ENCODE measurements around the gene VSX1. TPM values are rescaled to one million over a fixed set of nuclear protein-coding genes. Genes with fewer than 3 reads are reported as not detected.

The VSX1 gene
- total and polyA plus RNA-seq, 4 donors: 0.03 to 0.08 TPM; not detected in 2

GRCh38 chr20:25067102-25067987 lies 14.6 kb downstream of the VSX1 start:
- no peak overlapping the region for H3K4me3 ChIP-seq (ENCODE audit: low read depth in 1 of 3, low read length in 3 of 3)
- H3K9ac ChIP-seq (ENCODE audit: low read depth in 1 of 2, low read length in 2 of 2): no peak overlapping the region
- no peaks in the 10 kb centered on the region for H3K27me3 ChIP-seq (ENCODE audit: control insufficient read depth in 4 of 4, insufficient read depth in 4 of 4, low read length in 3 of 4)
- H3K36me3 ChIP-seq (ENCODE audit: control insufficient read depth in 4 of 4, insufficient read depth in 3 of 4, low read depth in 1 of 4, low read length in 3 of 4): no peaks in the 10 kb centered on the region
- H3K4me1 ChIP-seq (ENCODE audit: control insufficient read depth in 4 of 4, insufficient read depth in 4 of 4, low read length in 3 of 4): peaks cover 0 to 10% (median 8%) of the 10 kb centered on the region in 4 donors
- H3K27ac ChIP-seq (ENCODE audit: low read depth in 1 of 2, low read length in 2 of 2): no peak overlapping the region
- TF ChIP-seq RXRA (IDR thresholded peaks at IDR 0.05) (no peak), MAX (IDR thresholded peaks at IDR 0.05) (no peak), HNF4G (IDR thresholded peaks at IDR 0.05) (no peak), TAF1 (conservative IDR thresholded peaks at IDR 0.05) (no peak), FOXA2 (IDR thresholded peaks at IDR 0.05) (no peak), YY1 (IDR thresholded peaks at IDR 0.05) (no peak), ZBTB33 (IDR thresholded peaks at IDR 0.05) (no peak), RAD21 (IDR thresholded peaks at IDR 0.05) (no peak), REST (IDR thresholded peaks at IDR 0.05) (no peak), FOXA1 (IDR thresholded peaks at IDR 0.05) (no peak), GABPA (IDR thresholded peaks at IDR 0.05 in 1 of 2, conservative IDR thresholded peaks at IDR 0.05 in 1 of 2) (no peak), JUND (IDR thresholded peaks at IDR 0.05) (no peak), NR2F2 (IDR thresholded peaks at IDR 0.05) (no peak), HNF4A (conservative IDR thresholded peaks at IDR 0.05) (no peak), SP1 (IDR thresholded peaks at IDR 0.05) (no peak), EGR1 (IDR thresholded peaks at IDR 0.05; ENCODE audit: low read depth in 2 of 2) (no peak)
- TF ChIP-seq, protein P1, sequence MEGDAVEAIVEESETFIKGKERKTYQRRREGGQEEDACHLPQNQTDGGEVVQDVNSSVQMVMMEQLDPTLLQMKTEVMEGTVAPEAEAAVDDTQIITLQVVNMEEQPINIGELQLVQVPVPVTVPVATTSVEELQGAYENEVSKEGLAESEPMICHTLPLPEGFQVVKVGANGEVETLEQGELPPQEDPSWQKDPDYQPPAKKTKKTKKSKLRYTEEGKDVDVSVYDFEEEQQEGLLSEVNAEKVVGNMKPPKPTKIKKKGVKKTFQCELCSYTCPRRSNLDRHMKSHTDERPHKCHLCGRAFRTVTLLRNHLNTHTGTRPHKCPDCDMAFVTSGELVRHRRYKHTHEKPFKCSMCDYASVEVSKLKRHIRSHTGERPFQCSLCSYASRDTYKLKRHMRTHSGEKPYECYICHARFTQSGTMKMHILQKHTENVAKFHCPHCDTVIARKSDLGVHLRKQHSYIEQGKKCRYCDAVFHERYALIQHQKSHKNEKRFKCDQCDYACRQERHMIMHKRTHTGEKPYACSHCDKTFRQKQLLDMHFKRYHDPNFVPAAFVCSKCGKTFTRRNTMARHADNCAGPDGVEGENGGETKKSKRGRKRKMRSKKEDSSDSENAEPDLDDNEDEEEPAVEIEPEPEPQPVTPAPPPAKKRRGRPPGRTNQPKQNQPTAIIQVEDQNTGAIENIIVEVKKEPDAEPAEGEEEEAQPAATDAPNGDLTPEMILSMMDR (IDR thresholded peaks at IDR 0.05; ENCODE audit: low read depth, low read length, missing input control): no peak
- TF ChIP-seq, protein P2, sequence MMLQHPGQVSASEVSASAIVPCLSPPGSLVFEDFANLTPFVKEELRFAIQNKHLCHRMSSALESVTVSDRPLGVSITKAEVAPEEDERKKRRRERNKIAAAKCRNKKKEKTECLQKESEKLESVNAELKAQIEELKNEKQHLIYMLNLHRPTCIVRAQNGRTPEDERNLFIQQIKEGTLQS (IDR thresholded peaks at IDR 0.05): no peak
- no peak for DNase-seq (ENCODE audit: low spot score)
- peaks cover 0 to 2% (median 0%) of the 10 kb centered on the region in 4 donors for H3K9me3 ChIP-seq (ENCODE audit: control insufficient read depth in 4 of 4, low read length in 3 of 4)
- 91% methylated on average over 18 of the region's 18 CpGs for WGBS
